K562 (cell line): ENCODE measurements around the gene GABPB1. TPM values are rescaled to one million over a fixed set of nuclear protein-coding genes. Genes with fewer than 3 reads are reported as not detected.
A peak's percentile ranks its signal among the peaks of the same experiment; 100 is the strongest.

Experiments used
- ATAC-seq: fragments of 200-7000 bp; cut with Tn5 transposase; 3 replicates; pipeline ENCODE4 v1.9.1; 2020; ENCODE audit warnings: moderate library complexity
- BruUV-seq: library from RNA; stranded (reverse); fragments of 400-500 nt; replicated peaks from 2 replicates; lab custom pipeline; 2021; lab: Mats Ljungman, UMichigan
- CTCF ChIA-PET: fragments of 300-600 bp; formaldehyde crosslinking; extraction: SDS; loops from one replicate; lab custom pipeline; 2021; ENCODE audit warnings: low intra/inter-chr PET ratio; lab: Yijun Ruan, JAX
- POLR2A ChIA-PET: fragments of 300-600, 350-650 bp; sonication (Branson Sonifier 250); formaldehyde crosslinking; extraction: SDS; loops from one replicate; lab custom pipeline; 2021; ENCODE audit warnings: antibody characterized with exemption, inconsistent platforms; lab: Yijun Ruan, JAX
- DNase-seq, 4 experiments: peaks; one replicate each; pipeline versions ENCODE4 v3.0.0 to v3.0.0-alpha.2; 2011 to 2018; ENCODE audit warnings: low spot score in 3 of 4, mixed read lengths in 3 of 4; ENCODE audit errors: extremely low read depth in 1 of 4
- FAIRE-seq: peaks from 2 replicates; lab custom pipeline; 2011; peaks lifted over from hg19 to GRCh38; lab: Jason Lieb, UNC
- H2AFZ ChIP-seq: 2 replicates; pipeline ENCODE4 v1.6.0; 2011; ENCODE audit warnings: low read depth, low read length, control low read depth, inconsistent platforms
- H3K27ac ChIP-seq: fragments of 200-600 bp; 3 replicates; pipeline ENCODE4 v1.8.0; 2011; ENCODE audit warnings: low read depth, mild to moderate bottlenecking, control low read depth, inconsistent platforms, low read length, moderate library complexity, mixed read lengths; ENCODE audit errors: extremely low read depth
- H3K27me3 ChIP-seq, 2 experiments: fragments of 300-600 bp in 1 of 2; 2 replicates in 1 of 2; 3 replicates in 1 of 2; pipeline versions ENCODE4 v1.6.0 to v1.8.0; 2011; ENCODE audit warnings: inconsistent platforms in 2 of 2, low read length in 2 of 2, mild to moderate bottlenecking in 1 of 2, mixed read lengths in 1 of 2, moderate library complexity in 1 of 2; ENCODE audit not compliant: control insufficient read depth in 2 of 2, insufficient read depth in 2 of 2
- H3K36me3 ChIP-seq: fragments of 300-600 bp; 3 replicates; pipeline ENCODE4 v1.8.0; 2011; ENCODE audit warnings: mild to moderate bottlenecking, low read length, inconsistent platforms; ENCODE audit not compliant: control insufficient read depth, insufficient read depth
- H3K4me1 ChIP-seq, 2 experiments: fragments of 200-600 bp in 1 of 2; replicated peaks in 1 of 2; 2 replicates in 1 of 2; 3 replicates in 1 of 2; pipeline versions ENCODE4 v1.5.1 to v1.8.0; 2011; ENCODE audit warnings: inconsistent platforms in 2 of 2, low read length in 2 of 2, mild to moderate bottlenecking in 1 of 2, mixed read lengths in 1 of 2, moderate library complexity in 1 of 2; ENCODE audit not compliant: control insufficient read depth in 2 of 2, insufficient read depth in 2 of 2
- H3K4me2 ChIP-seq: 2 replicates; pipeline ENCODE4 v1.6.1; 2011; ENCODE audit warnings: low read length, control low read depth, inconsistent platforms, mixed read lengths; ENCODE audit not compliant: insufficient read depth
- H3K4me3 ChIP-seq: fragments of 200-600 bp; sonication (generic), shearing (Covaris generic); 2 replicates; pipeline ENCODE4 v1.5.1; 2016; ENCODE audit warnings: control low read depth, inconsistent platforms
- H3K79me2 ChIP-seq: fragments of 200-600 bp; 3 replicates; pipeline ENCODE4 v1.8.0; 2011; ENCODE audit warnings: low read length, inconsistent platforms; ENCODE audit not compliant: control insufficient read depth, insufficient read depth
- H3K9ac ChIP-seq, 2 experiments: 2 replicates each; pipeline versions ENCODE4 v1.6.0 to v1.6.1; 2011; ENCODE audit warnings: low read depth in 2 of 2, low read length in 2 of 2, control low read depth in 1 of 2, inconsistent platforms in 1 of 2, mild to moderate bottlenecking in 1 of 2, mixed read lengths in 1 of 2; ENCODE audit not compliant: insufficient read depth in 1 of 2
- H3K9me1 ChIP-seq: one replicate; pipeline ENCODE4 v1.6.0; 2011; ENCODE audit warnings: inconsistent platforms, mild to moderate bottlenecking, low read length, moderate library complexity; ENCODE audit not compliant: control insufficient read depth, insufficient read depth
- H3K9me3 ChIP-seq: replicated peaks from 2 replicates; pipeline ENCODE4 v1.5.1; 2011; ENCODE audit warnings: low read depth, low read length, inconsistent platforms; ENCODE audit not compliant: control insufficient read depth, insufficient read depth
- H4K20me1 ChIP-seq: replicated peaks from 2 replicates; pipeline ENCODE4 v1.6.1; 2011; ENCODE audit warnings: low read length, inconsistent platforms, mixed read lengths; ENCODE audit not compliant: control insufficient read depth, insufficient read depth
- ATF3 ChIP-seq, 2 experiments: fragments of 450-650 bp in 1 of 2; sonication (generic) in 1 of 2; formaldehyde crosslinking in 1 of 2; IDR thresholded peaks in 1 of 2; conservative IDR thresholded peaks in 1 of 2; 2 replicates each; pipeline versions ENCODE4 v1.6.1 to v1.8.1; 2016 to 2023; ENCODE audit warnings: mild to moderate bottlenecking in 2 of 2, moderate library complexity in 2 of 2, inconsistent platforms in 1 of 2, missing genetic modification reagents in 1 of 2
- CAMTA2 ChIP-seq: fragments of 250-450 bp; sonication (Bioruptor Pico); conservative IDR thresholded peaks from 2 replicates; pipeline ENCODE4 v1.5.1; 2022
- CEBPB ChIP-seq: fragments of 450-650 bp; IDR thresholded peaks from 2 replicates; pipeline ENCODE4 v1.6.1; 2016; ENCODE audit warnings: missing genetic modification characterization, missing compliant biosample characterization
- CEBPG ChIP-seq, 3 experiments: fragments of 200-800 bp in 1 of 3; sonication (Bioruptor generic) in 1 of 3; sonication (generic) in 1 of 3; formaldehyde crosslinking in 1 of 3; IDR thresholded peaks in 2 of 3; conservative IDR thresholded peaks in 1 of 3; 2 replicates each; pipeline versions ENCODE4 v1.6.1 to v1.8.0; 2016 to 2022; ENCODE audit warnings: missing compliant biosample characterization in 2 of 3, missing genetic modification characterization in 2 of 3, mild to moderate bottlenecking in 1 of 3, missing genetic modification reagents in 1 of 3
- EP300 ChIP-seq: IDR thresholded peaks from 2 replicates; pipeline ENCODE4 v1.6.1; 2012; ENCODE audit warnings: low read length, improper control_type of control experiment
- FOSL1 ChIP-seq: fragments of 200-800 bp; sonication (Bioruptor generic); conservative IDR thresholded peaks from 2 replicates; pipeline ENCODE4 v1.6.1; 2016; ENCODE audit warnings: missing genetic modification characterization, missing compliant biosample characterization
- FOXO4 ChIP-seq: fragments of 450-650 bp; formaldehyde crosslinking; IDR thresholded peaks from 2 replicates; pipeline ENCODE4 v1.4.0; 2020; ENCODE audit warnings: mild to moderate bottlenecking, moderate library complexity
- HMG20A ChIP-seq: fragments of 450-650 bp; formaldehyde crosslinking; conservative IDR thresholded peaks from 2 replicates; pipeline ENCODE4 v1.4.0; 2020; ENCODE audit warnings: mild to moderate bottlenecking, mixed read lengths
- IRF2 ChIP-seq: sonication (generic); formaldehyde crosslinking; IDR thresholded peaks from 2 replicates; pipeline ENCODE4 v1.8.1; 2022; ENCODE audit warnings: mild to moderate bottlenecking, missing genetic modification reagents
- JUND ChIP-seq, 2 experiments: IDR thresholded peaks; 2 replicates in 1 of 2; 3 replicates in 1 of 2; pipeline ENCODE4 v1.6.1; 2011; ENCODE audit warnings: borderline replicate concordance in 2 of 2, low read depth in 2 of 2, low read length in 2 of 2, improper control_type of control experiment in 1 of 2, missing biosample characterization in 1 of 2, missing genetic modification characterization in 1 of 2, missing genetic modification reagents in 1 of 2
- KLF16 ChIP-seq: IDR thresholded peaks from 2 replicates; pipeline ENCODE4 v1.6.1; 2016; ENCODE audit warnings: antibody characterized with exemption
- MTA1 ChIP-seq: fragments of 450-650 bp; IDR thresholded peaks from 2 replicates; pipeline ENCODE4 v1.6.1; 2017; ENCODE audit warnings: borderline replicate concordance
- MTA2 ChIP-seq: fragments of 450-650 bp; IDR thresholded peaks from 2 replicates; pipeline ENCODE4 v1.6.1; 2016; ENCODE audit warnings: low read depth
- RCOR1 ChIP-seq, 2 experiments: IDR thresholded peaks; 2 replicates each; pipeline ENCODE4 v1.6.1; 2012; ENCODE audit warnings: low read depth in 2 of 2, low read length in 2 of 2, borderline replicate concordance in 1 of 2, improper control_type of control experiment in 1 of 2
- SMAD3 ChIP-seq: fragments of 450-650 bp; formaldehyde crosslinking; conservative IDR thresholded peaks from 2 replicates; pipeline ENCODE4 v1.4.0; 2020; ENCODE audit warnings: mild to moderate bottlenecking
- SMARCA4 ChIP-seq: fragments of 450-650 bp; IDR thresholded peaks from 2 replicates; pipeline ENCODE4 v1.6.1; 2016
- SMARCE1 ChIP-seq: fragments of 450-650 bp; IDR thresholded peaks from 2 replicates; pipeline ENCODE4 v1.7.1; 2016; ENCODE audit warnings: mild to moderate bottlenecking
- SPI1 ChIP-seq: IDR thresholded peaks from 2 replicates; pipeline ENCODE4 v1.6.1; 2011; ENCODE audit warnings: low read depth, low read length, control low read depth, borderline replicate concordance
- TCF7L2 ChIP-seq: fragments of 150-350 bp; IDR thresholded peaks from 2 replicates; pipeline ENCODE4 v1.6.1; 2016; ENCODE audit warnings: low read depth, mild to moderate bottlenecking, low read length, moderate library complexity
- TEAD4 ChIP-seq, 2 experiments: sonication (generic) in 1 of 2; formaldehyde crosslinking in 1 of 2; IDR thresholded peaks; 2 replicates each; pipeline versions ENCODE4 v1.6.1 to v1.8.0; 2012 to 2022; ENCODE audit warnings: borderline replicate concordance in 1 of 2, inconsistent platforms in 1 of 2, low read length in 1 of 2, mild to moderate bottlenecking in 1 of 2, missing genetic modification reagents in 1 of 2
- ZNF12 ChIP-seq: sonication (generic); formaldehyde crosslinking; IDR thresholded peaks from 2 replicates; pipeline ENCODE4 v1.4.0; 2020; ENCODE audit warnings: mild to moderate bottlenecking, missing genetic modification reagents
- WGBS: fragments of 100-300 bp; shearing (Covaris generic); methylation state at CpG from one replicate; pipeline ENCODE4 v1.1.6; 2016; ENCODE audit warnings: low coverage, mixed read lengths; ENCODE audit not compliant: insufficient coverage; ENCODE audit errors: missing lambda C conversion rate; 5-methylcytosine and 5-hydroxymethylcytosine counted together
- in situ Hi-C: fragments of 300-500 bp; cut with MboI; formaldehyde crosslinking; loops from 4 replicates; pipeline ENCODE4 v1.15.0; 2018; ENCODE audit warnings: inconsistent platforms, mixed read lengths
- intact Hi-C: fragments of 100-400 bp; cut with micrococcal nuclease; formaldehyde crosslinking; loops from 2 replicates; pipeline ENCODE4 v1.14.2; 2022
- polyA plus RNA-seq, 8 experiments: library from polyadenylated mRNA; depleted of rRNA in 4 of 8; stranded (reverse) in 5 of 8; unstranded in 3 of 8; fragments of >200 nt; fragmentation: Nextera tagmentation in 2 of 8; fragmentation: Illumina TruSeq in 1 of 8; extraction: Ambion mirVana in 2 of 8; extraction: Trizol in 1 of 8; gene quantifications; 2 replicates each; pipeline versions ENCODE4 v1.2.1 to v1.2.3, GENCODE V29; 2011 to 2014; ENCODE audit warnings: inconsistent platforms in 1 of 8, missing spikeins in 1 of 8
- total RNA-seq, 7 experiments: library from RNA; depleted of rRNA in 6 of 7; stranded (reverse); fragments of >200 nt in 6 of 7; fragmentation: Illumina TruSeq in 2 of 7; extraction: Trizol in 2 of 7; gene quantifications; 2 replicates each; pipeline versions ENCODE4 v1.2.1 to v1.2.3, GENCODE V29; 2011 to 2021; ENCODE audit warnings: low replicate concordance in 1 of 7

The GABPB1 gene
- total and polyA plus RNA-seq, 9 of the 15 experiments (the other 6 are each of a cell fraction or from before 2014, with no cell fraction given): 11.8 to 42.3 (median 33.2) TPM

GRCh38 chr15:50257924-50258323 is 97.1 kb downstream of the GABPB1 start:
- ATAC-seq (no peak), FAIRE-seq (peak; percentile 19), DNase-seq (peak in 1 of 4 experiments; percentile 19)
- Histone ChIP-seq H3K36me3 (no peaks in the 10 kb centered on the region), H3K4me1 (peaks cover 44 to 61% of the 10 kb centered on the region in 2 experiments), H3K9me3 (no peaks in the 10 kb centered on the region), H3K27me3 (no peaks in the 10 kb centered on the region), H3K9me1 (no peaks in the 10 kb centered on the region), H3K9ac (no peak overlapping the region), H3K27ac (no peak overlapping the region), H2AFZ (no peak overlapping the region), H3K4me3 (no peak overlapping the region), H3K79me2 (no peaks in the 10 kb centered on the region), H4K20me1 (no peaks in the 10 kb centered on the region), H3K4me2 (no peak overlapping the region)
- POLR2A ChIA-PET: no interaction called here
- CTCF ChIA-PET: no interaction called here
- intact Hi-C loops: no loop called here
- WGBS: 51% methylated on average over 3 of the region's 3 CpGs
- BruUV-seq: no TSS peak
- in situ Hi-C loops: no loop called here
- TF ChIP-seq MTA2 (no peak), CEBPG (CRISPR knock-in tag; IDR thresholded peaks at IDR 0.05) (no peak), CEBPG (tag; conservative IDR thresholded peaks at IDR 0.05 in 1 of 2, IDR thresholded peaks at IDR 0.05 in 1 of 2) (peak; percentile 42 to 73; a peak in 3 of 4 replicates), TCF7L2 (no peak), CEBPB (tag) (peak; percentile 58), KLF16 (no peak), CAMTA2 (CRISPR knock-in tag) (no peak), RCOR1 (IDR thresholded peaks at IDR 0.05; ENCODE audit: borderline replicate concordance in 1 of 2, low read depth in 2 of 2, low read length in 2 of 2) (peak in 1 of 2 experiments; percentile 22; a peak in 1 of 4 replicates), ZNF12 (no peak), SMARCE1 (peak; percentile 50; the same call in 1 of the 2 replicates), FOXO4 (CRISPR knock-in tag) (no peak), SMAD3 (CRISPR knock-in tag) (no peak), ATF3 (IDR thresholded peaks at IDR 0.05) (peak; percentile 54; the same call in 1 of the 2 replicates), ATF3 (CRISPR knock-in tag; conservative IDR thresholded peaks at IDR 0.05) (no peak), SMARCA4 (peak; percentile 42; the same call in 1 of the 2 replicates), FOSL1 (tag) (peak; percentile 70), TEAD4 (IDR thresholded peaks at IDR 0.05; ENCODE audit: low read length) (peak; percentile 31; the same call in 1 of the 2 replicates), TEAD4 (CRISPR knock-in tag; IDR thresholded peaks at IDR 0.05; ENCODE audit: borderline replicate concordance) (no peak), MTA1 (peak; percentile 59; the same call in 1 of the 2 replicates), SPI1 (peak; percentile 72; the same call in 1 of the 2 replicates), JUND (IDR thresholded peaks at IDR 0.05; ENCODE audit: borderline replicate concordance, low read depth, low read length) (peak; percentile 71; the same call in 1 of the 2 replicates), JUND (tag; IDR thresholded peaks at IDR 0.05; ENCODE audit: borderline replicate concordance, low read depth, low read length) (peak; percentile 55; the same call in 1 of the 3 replicates), EP300 (peak; percentile 25), IRF2 (CRISPR knock-in tag) (no peak), HMG20A (no peak)
